Fibroblast of pulmonary artery (primary cell): ENCODE data around the gene REST.
"Not testable (repeated sequence)": the region's sequence is repeated elsewhere in the genome, so short reads cannot be mapped to it uniquely, and the experiment has no call there.

ENCODE experiments used
- DNase-seq: peaks from one replicate; pipeline ENCODE4 v3.0.0-alpha.2; 2010; ENCODE audit warnings: low read depth
- H3K4me3 ChIP-seq: replicated peaks from 2 replicates; pipeline ENCODE4 v1.5.1; 2011; ENCODE audit warnings: low read depth, mild to moderate bottlenecking, control low read depth, low read length, moderate library complexity
- TF ChIP-seq, protein P1 (sequence below): IDR thresholded peaks from 2 replicates; pipeline ENCODE4 v1.5.1; 2011; ENCODE audit warnings: mild to moderate bottlenecking, control low read depth, low read length, inconsistent platforms; ENCODE audit errors: missing control alignments

REST gene

GRCh38 chr4:56892691-56893090 is 15.0 kb upstream of the REST start:
- DNase-seq = no peak
- TF ChIP-seq, protein P1, sequence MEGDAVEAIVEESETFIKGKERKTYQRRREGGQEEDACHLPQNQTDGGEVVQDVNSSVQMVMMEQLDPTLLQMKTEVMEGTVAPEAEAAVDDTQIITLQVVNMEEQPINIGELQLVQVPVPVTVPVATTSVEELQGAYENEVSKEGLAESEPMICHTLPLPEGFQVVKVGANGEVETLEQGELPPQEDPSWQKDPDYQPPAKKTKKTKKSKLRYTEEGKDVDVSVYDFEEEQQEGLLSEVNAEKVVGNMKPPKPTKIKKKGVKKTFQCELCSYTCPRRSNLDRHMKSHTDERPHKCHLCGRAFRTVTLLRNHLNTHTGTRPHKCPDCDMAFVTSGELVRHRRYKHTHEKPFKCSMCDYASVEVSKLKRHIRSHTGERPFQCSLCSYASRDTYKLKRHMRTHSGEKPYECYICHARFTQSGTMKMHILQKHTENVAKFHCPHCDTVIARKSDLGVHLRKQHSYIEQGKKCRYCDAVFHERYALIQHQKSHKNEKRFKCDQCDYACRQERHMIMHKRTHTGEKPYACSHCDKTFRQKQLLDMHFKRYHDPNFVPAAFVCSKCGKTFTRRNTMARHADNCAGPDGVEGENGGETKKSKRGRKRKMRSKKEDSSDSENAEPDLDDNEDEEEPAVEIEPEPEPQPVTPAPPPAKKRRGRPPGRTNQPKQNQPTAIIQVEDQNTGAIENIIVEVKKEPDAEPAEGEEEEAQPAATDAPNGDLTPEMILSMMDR = no peak
- no peak overlapping the region for H3K4me3 ChIP-seq

DNA sequence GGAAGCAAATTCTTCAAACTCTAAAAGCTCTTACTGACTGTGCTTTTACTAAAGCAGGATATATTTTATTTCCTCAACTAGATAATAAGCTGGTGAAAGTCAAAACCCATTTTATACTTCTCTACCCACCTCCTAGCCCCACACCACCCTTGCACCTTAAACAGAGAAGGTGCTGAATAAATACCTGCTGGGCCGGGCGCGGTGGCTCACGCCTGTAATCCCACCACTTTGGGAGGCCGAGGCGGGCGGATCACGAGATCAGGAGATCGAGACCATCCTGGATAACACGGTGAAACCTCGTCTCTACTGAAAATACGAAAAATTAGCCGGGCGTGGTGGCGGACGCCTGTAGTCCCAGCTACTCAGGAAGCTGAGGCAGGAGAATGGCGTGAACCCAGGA is 9.9 kb upstream of the REST start:
- DNase-seq, H3K4me3 ChIP-seq: not testable (repeated sequence)

DNA sequence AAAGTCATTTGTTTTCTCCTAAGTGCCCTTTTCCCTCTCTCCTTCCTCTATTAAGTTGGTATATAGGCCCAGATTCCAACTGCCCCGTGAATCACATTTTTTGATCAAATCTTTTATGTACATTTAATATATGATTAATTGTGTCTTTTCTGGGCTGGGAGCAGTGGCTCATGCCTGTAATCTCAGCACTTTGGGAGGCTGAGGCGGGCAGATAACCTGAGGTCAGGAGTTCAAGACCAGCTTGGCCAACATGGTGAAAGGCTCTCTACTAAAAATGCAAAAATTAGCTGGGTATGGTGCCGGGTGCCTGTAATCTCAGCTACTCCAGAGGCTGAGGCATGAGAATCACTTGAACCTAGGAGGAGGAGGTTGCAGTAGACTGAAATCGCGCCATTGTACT is 7.5 kb upstream of the REST start:
- not testable (repeated sequence) for H3K4me3 ChIP-seq, DNase-seq

DNA sequence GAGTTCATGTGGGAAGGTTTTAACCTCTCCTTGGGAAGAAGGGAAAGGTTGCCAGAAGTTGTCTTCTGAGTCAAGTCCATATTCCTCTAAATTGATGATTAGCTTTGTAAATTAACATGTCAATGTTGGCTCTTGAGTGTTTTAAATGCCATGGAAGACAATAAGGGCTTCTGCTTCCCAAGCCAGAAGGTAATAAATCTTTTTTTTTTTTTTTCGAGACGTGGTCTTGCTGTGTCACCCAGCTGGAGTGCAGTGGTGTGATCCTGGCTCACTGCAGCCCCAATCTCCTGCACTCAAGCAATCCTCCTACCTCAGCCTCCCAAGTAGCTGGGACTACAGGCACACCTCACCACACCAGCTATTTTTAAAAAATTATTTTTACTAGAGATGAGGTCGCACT is 5.0 kb upstream of the REST start:
- TF ChIP-seq, protein P1 = no peak
- no peak for DNase-seq
- no peak overlapping the region for H3K4me3 ChIP-seq

DNA sequence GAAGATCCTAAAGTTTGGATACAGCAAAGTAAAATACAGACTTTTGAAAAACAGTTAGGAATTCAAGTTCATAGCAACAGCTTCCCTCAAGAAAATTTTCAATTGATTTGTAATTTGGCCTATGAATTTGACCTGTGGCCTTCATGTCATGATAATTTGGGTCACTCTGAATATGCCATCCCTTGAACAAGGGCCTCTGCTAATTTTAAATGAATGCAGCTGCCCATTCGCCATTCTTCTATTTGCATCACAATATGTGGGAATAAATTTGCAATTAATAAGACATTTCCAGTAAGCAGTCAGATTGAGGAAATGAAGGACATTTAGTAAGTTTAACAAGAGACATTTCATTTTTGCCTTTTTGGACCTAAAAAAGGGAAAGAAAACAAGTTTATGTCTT is 1.9 kb upstream of the REST start:
- no peak for DNase-seq
- TF ChIP-seq, protein P1 = no peak
- no peak overlapping the region for H3K4me3 ChIP-seq

DNA sequence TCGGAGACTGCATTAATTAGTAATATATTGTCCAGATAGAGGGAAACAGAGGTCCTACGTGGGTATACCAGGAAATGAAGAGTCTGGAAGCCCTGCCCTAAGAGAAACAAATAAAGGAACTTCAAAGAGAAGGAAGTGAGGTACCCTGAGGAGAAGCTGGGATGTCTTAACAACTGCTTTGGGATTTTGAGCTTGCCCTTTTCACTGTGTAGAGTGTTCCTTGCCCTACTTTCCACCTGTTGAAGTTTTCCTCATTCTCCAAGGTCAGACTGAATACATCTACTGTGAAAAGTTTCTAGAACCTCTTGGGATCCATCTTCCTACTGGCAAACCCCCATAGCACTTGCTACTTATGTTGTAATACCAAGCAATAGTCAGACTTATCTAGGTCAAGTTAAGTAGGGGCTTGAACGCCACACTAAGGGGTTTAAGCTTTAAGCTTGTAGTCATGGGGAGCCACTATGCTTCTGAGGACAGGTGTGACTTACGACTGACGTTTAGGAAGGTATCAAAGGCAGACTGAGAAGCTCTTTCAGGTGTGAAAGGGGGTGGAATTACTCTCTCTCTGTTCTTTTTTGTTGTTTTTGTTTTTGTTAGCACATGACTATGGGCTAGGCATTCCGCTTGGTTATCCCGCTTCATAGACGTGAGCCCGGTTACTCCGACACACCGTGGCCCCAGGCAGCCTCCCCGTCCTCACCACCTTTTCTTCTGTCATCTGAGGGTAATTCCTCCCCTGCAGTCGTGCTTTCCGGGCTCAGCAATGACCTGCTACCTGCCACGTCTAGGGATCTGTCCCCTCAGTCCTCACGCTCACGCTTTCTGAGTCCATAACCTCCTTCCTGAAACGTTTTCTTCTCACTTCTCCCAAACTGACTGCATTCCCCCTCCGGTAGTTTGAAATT is 959 bp upstream of the REST start:
- TF ChIP-seq, protein P1 = no peak
- DNase-seq = no peak
- H3K4me3 ChIP-seq = peak overlapping the region; percentile 64

DNA sequence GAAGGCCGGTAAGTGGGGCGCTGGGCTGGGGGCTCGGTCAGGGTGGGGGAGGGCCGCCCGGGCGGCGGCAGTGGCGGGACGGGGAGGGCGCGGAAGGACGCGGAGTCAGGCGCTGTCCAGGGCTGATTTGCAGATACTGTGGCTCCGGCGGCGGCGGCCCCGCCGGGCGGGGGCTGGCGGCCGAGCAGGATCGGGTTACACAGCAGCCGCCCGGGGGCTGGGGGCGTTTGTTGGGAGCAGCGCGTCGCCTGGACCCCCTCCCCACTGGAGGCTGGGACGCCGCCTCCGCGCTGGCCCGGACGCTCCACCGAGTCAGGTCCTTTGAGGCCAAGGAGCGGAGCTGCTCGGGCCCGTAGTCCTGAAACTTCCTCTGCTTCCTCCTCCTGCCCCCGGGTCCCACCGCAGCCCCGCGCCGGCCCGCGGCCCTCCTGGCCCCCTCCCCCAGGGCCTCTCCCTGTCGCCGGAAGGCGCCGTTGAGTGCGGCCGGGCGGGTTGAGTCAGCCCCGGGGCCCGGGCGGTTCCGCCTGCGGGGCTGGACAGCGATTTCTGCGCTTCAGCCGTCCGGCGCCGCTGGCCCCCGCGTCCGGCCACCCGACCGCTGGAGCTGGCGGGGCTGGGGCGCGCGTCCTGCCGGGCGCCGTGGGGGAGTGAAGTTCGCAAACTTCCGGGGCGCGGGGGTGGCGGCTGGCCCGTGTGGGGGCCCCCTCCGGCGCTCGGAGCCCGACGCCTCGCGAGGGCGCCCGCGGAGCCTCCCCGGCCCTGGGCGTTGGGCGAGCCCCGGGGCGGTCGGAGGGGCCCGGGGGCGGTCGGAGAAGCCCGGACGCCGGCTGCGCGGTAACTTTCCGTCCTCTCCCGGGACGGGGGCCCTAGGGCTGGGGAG is 746 bp downstream of the REST start:
- H3K4me3 ChIP-seq = peak overlapping the region; percentile 89
- TF ChIP-seq, protein P1 = no peak

More for the DNA sequence above, 746 bp downstream of the REST start:
- peak; percentile 67 for DNase-seq
